Adipose tissue (tissue), 3 donors: Measurements from ENCODE around the gene AGAP3. TPM values are rescaled to one million over a fixed set of nuclear protein-coding genes. Genes with fewer than 3 reads are reported as not detected.

Experiments
- H3K27ac ChIP-seq: one replicate; pipeline ENCODE4 v1.5.1; 2013; ENCODE audit warnings: low read depth, low read length
- WGBS, 3 donors: extraction: QIAGEN DNeasy Blood & Tissue Kit; methylation state at CpG; one replicate each; pipeline ENCODE4 v1.1.7; 2013; 5-methylcytosine and 5-hydroxymethylcytosine counted together
- polyA plus RNA-seq, 3 donors: library from polyadenylated mRNA; stranded (reverse); fragments of 200-250 nt; gene quantifications; one replicate each; pipeline ENCODE4 v1.2.3, GENCODE V29; 2013
- donor health status: healthy with polysubstance abuse.
- donor health status: Bipolar disorder and iron deficiency.
- donor health status: healthy.

AGAP3 gene
- polyA plus RNA-seq, 3 donors: 35.9 to 67.0 (median 51.9) TPM

- H3K27ac ChIP-seq: no peak overlapping the region
- WGBS, 3 donors: 74 to 89% (median 88%) methylated on average over 1 of the region's 1 CpG
Observed at GRCh38 chr7:151161757-151162156, 75.5 kb downstream of the AGAP3 start.

GRCh38 chr7:151166629-151167196, 80.4 kb downstream of the AGAP3 start:
- 11 to 16% (median 12%) methylated on average over 30 to 31 of the region's 31 CpGs for WGBS, 3 donors

GRCh38 chr7:151167197-151167961, 81.1 kb downstream of the AGAP3 start, which contains the start of gene GBX1:
Gene GBX1, minus strand, starts transcription at chr7:151167694. Its CDS starts 146 bp downstream, at chr7:151167548.
- 1% methylated on average over 57 to 100 of the region's 101 CpGs for WGBS, 3 donors
- H3K27ac ChIP-seq: no peak within 1 kb of the TSS

More at GRCh38 chr7:151166629-151167196, 80.4 kb downstream of the AGAP3 start:
- no peak overlapping the region for H3K27ac ChIP-seq

GRCh38 chr7:151168003-151168786, 81.9 kb downstream of the AGAP3 start:
- WGBS, 3 donors: 2% methylated on average over 32 to 52 of the region's 52 CpGs
- H3K27ac ChIP-seq: no peak overlapping the region

- 42 to 49% (median 43%) methylated on average over 10 of the region's 10 CpGs for WGBS, 3 donors
- H3K27ac ChIP-seq: no peak overlapping the region
Observed at GRCh38 chr7:151168787-151169162, 82.5 kb downstream of the AGAP3 start.

- 17 to 22% (median 22%) methylated on average over 42 of the region's 42 CpGs for WGBS, 3 donors
- no peak overlapping the region for H3K27ac ChIP-seq
Observed at GRCh38 chr7:151172273-151173141, 86.2 kb downstream of the AGAP3 start.

GRCh38 chr7:151173386-151174245, 87.3 kb downstream of the AGAP3 start:
- 82 to 87% (median 86%) methylated on average over 33 to 43 of the region's 43 CpGs for WGBS, 3 donors
- H3K27ac ChIP-seq: no peak overlapping the region

- no peak overlapping the region for H3K27ac ChIP-seq
- 55 to 68% (median 63%) methylated on average over 77 of the region's 77 CpGs for WGBS, 3 donors
Observed at GRCh38 chr7:151174246-151175046, 88.2 kb downstream of the AGAP3 start.

GRCh38 chr7:151175047-151175792, 88.9 kb downstream of the AGAP3 start:
- no peak overlapping the region for H3K27ac ChIP-seq
- 75% methylated on average over 16 of the region's 16 CpGs for WGBS, 3 donors

- WGBS, 3 donors: 53 to 81% (median 75%) methylated on average over 23 of the region's 23 CpGs
- H3K27ac ChIP-seq: no peak overlapping the region
Observed at GRCh38 chr7:151175793-151176311, 89.6 kb downstream of the AGAP3 start.

- 84 to 92% (median 90%) methylated on average over 9 of the region's 9 CpGs for WGBS, 3 donors
- H3K27ac ChIP-seq: no peak overlapping the region
Observed at GRCh38 chr7:151176401-151176800, 90.1 kb downstream of the AGAP3 start.

GRCh38 chr7:151177310-151177709, 91.0 kb downstream of the AGAP3 start:
- 76 to 97% (median 96%) methylated on average over 1 of the region's 1 CpG for WGBS, 3 donors
- no peak overlapping the region for H3K27ac ChIP-seq

GRCh38 chr7:151178236-151178635, 92.0 kb downstream of the AGAP3 start:
- 90 to 92% (median 90%) methylated on average over 9 of the region's 9 CpGs for WGBS, 3 donors
- no peak overlapping the region for H3K27ac ChIP-seq

GRCh38 chr7:151178831-151179230, 92.6 kb downstream of the AGAP3 start:
- 68 to 72% (median 71%) methylated on average over 2 of the region's 2 CpGs for WGBS, 3 donors
- no peak overlapping the region for H3K27ac ChIP-seq

- WGBS, 3 donors: 78 to 82% (median 78%) methylated on average over 8 of the region's 8 CpGs
- H3K27ac ChIP-seq: no peak overlapping the region
Observed at GRCh38 chr7:151179287-151179860, 93.1 kb downstream of the AGAP3 start.
